Endodermal cell (in vitro differentiated cells): ENCODE measurements around the gene MATR3. TPM values are rescaled to one million over a fixed set of nuclear protein-coding genes. Genes with fewer than 3 reads are reported as not detected.

Source experiments
- DNase-seq: peaks from one replicate; pipeline ENCODE4 v3.0.0-alpha.2; 2017
- H3K27ac ChIP-seq: 2 replicates; pipeline ENCODE4 v1.5.1; 2013; ENCODE audit warnings: mild to moderate bottlenecking, low read depth, low read length, moderate library complexity
- H3K27me3 ChIP-seq: 2 replicates; pipeline ENCODE4 v1.6.1; 2013; ENCODE audit warnings: mild to moderate bottlenecking, low read length, moderate library complexity; ENCODE audit not compliant: insufficient read depth, control insufficient read depth, poor library complexity, severe bottlenecking
- H3K36me3 ChIP-seq: 2 replicates; pipeline ENCODE4 v1.7.0; 2013; ENCODE audit warnings: mild to moderate bottlenecking, low read length, moderate library complexity; ENCODE audit not compliant: control insufficient read depth, insufficient read depth
- H3K4me1 ChIP-seq: one replicate; pipeline ENCODE4 v1.7.0; 2013; ENCODE audit warnings: low read length; ENCODE audit not compliant: control insufficient read depth, insufficient read depth
- H3K4me3 ChIP-seq: 2 replicates; pipeline ENCODE4 v1.5.1; 2013; ENCODE audit warnings: mild to moderate bottlenecking, low read length, moderate library complexity
- H3K9ac ChIP-seq: 2 replicates; pipeline ENCODE4 v1.6.1; 2013; ENCODE audit warnings: mild to moderate bottlenecking, low read length, moderate library complexity; ENCODE audit not compliant: poor library complexity, severe bottlenecking; ENCODE audit errors: extremely low read depth
- H3K9me3 ChIP-seq: 2 replicates; pipeline ENCODE4 v1.6.1; 2013; ENCODE audit warnings: mild to moderate bottlenecking, low read length, moderate library complexity; ENCODE audit not compliant: control insufficient read depth
- H3K27ac Mint-ChIP-seq: 2 replicates; pipeline ENCODE4 v1.8.0; 2020; ENCODE audit warnings: mixed read lengths
- H3K27me3 Mint-ChIP-seq: 2 replicates; pipeline ENCODE4 v1.8.0; 2021; ENCODE audit warnings: mild to moderate bottlenecking, mixed read lengths; ENCODE audit not compliant: insufficient read depth
- H3K36me3 Mint-ChIP-seq: 2 replicates; pipeline ENCODE4 v1.8.0; 2020; ENCODE audit warnings: low read depth, mixed read lengths
- H3K4me1 Mint-ChIP-seq: 2 replicates; pipeline ENCODE4 v1.8.0; 2020; ENCODE audit warnings: mixed read lengths
- H3K4me3 Mint-ChIP-seq: 2 replicates; pipeline ENCODE4 v1.8.0; 2020; ENCODE audit warnings: mild to moderate bottlenecking, moderate library complexity, mixed read lengths
- H3K9me3 Mint-ChIP-seq: 2 replicates; pipeline ENCODE4 v1.8.0; 2020; ENCODE audit warnings: mild to moderate bottlenecking, mixed read lengths
- CTCF ChIP-seq: fragments of 200-600 bp; sonication (generic); conservative IDR thresholded peaks from 2 replicates; pipeline ENCODE4 v1.5.0; 2021; ENCODE audit warnings: antibody characterized with exemption, mild to moderate bottlenecking
- WGBS, 2 experiments: methylation state at CpG; one replicate each; pipeline versions ENCODE4 v1.1.5 to v1.1.7; 2013; ENCODE audit warnings: missing lambda C conversion rate in 2 of 2, mixed read lengths in 1 of 2; ENCODE audit not compliant: insufficient coverage in 1 of 2, insufficient read length in 1 of 2; 5-methylcytosine and 5-hydroxymethylcytosine counted together
- total RNA-seq, 2 donors: library from RNA; stranded (reverse); fragmentation: NEBNext Ultra II Directional in 1 of 2; extraction: Animal tissue kit (Norgen Biotek cat#: 25700) in 1 of 2; gene quantifications; 2 replicates in 1 of 2; 3 replicates in 1 of 2; pipeline ENCODE4 v1.2.1, GENCODE V29; 2021

MATR3 gene
- total RNA-seq, 2 donors from 2014 or later = 250 to 279 TPM

- peak overlapping the region; percentile 99 for H3K4me3 ChIP-seq
- no peaks in the 10 kb centered on the region for H3K27me3 ChIP-seq
- Mint-ChIP-seq H3K4me1 (peaks cover 46% of the 10 kb centered on the region), H3K27me3 (no peaks in the 10 kb centered on the region), H3K36me3 (peaks cover 27% of the 10 kb centered on the region), H3K4me3 (no peak overlapping the region), H3K27ac (peak overlapping the region; percentile 44), H3K9me3 (no peaks in the 10 kb centered on the region)
- H3K27ac ChIP-seq = no peak overlapping the region
- no peaks in the 10 kb centered on the region for H3K4me1 ChIP-seq
- peak; percentile 42 for DNase-seq
- 89 to 92% methylated on average over 11 of the region's 11 CpGs for WGBS, 2 experiments
- H3K36me3 ChIP-seq = peaks cover 24% of the 10 kb centered on the region
- no peaks in the 10 kb centered on the region for H3K9me3 ChIP-seq
- peak overlapping the region; percentile 5 for H3K9ac ChIP-seq
- no peak for TF ChIP-seq CTCF
Measured at GRCh38 chr5:139298242-139298641, 4.7 kb downstream of the MATR3 start.

- H3K27me3 ChIP-seq = no peaks in the 10 kb centered on the region
- no peak for TF ChIP-seq CTCF
- no peak overlapping the region for H3K4me3 ChIP-seq
- Mint-ChIP-seq H3K36me3 (peaks cover 23% of the 10 kb centered on the region), H3K27ac (peak overlapping the region; percentile 31), H3K9me3 (no peaks in the 10 kb centered on the region), H3K4me1 (peaks cover 49% of the 10 kb centered on the region), H3K27me3 (no peaks in the 10 kb centered on the region), H3K4me3 (no peak overlapping the region)
- DNase-seq = peak; percentile 38
- no peaks in the 10 kb centered on the region for H3K4me1 ChIP-seq
- H3K27ac ChIP-seq = no peak overlapping the region
- no peaks in the 10 kb centered on the region for H3K9me3 ChIP-seq
- H3K9ac ChIP-seq = no peak overlapping the region
- WGBS, 2 experiments = 89 to 92% methylated on average over 4 of the region's 4 CpGs
- H3K36me3 ChIP-seq = peaks cover 24% of the 10 kb centered on the region
Measured at GRCh38 chr5:139299486-139299885, 5.9 kb downstream of the MATR3 start.

- peaks cover 52% of the 10 kb centered on the region for H3K4me1 Mint-ChIP-seq
- H3K36me3 Mint-ChIP-seq = peaks cover 11% of the 10 kb centered on the region
- H3K9me3 ChIP-seq = no peaks in the 10 kb centered on the region
- H3K4me3 Mint-ChIP-seq = no peak overlapping the region
- no peaks in the 10 kb centered on the region for H3K9me3 Mint-ChIP-seq
- peak; percentile 11 for DNase-seq
- WGBS, 2 experiments = 91 to 92% methylated on average over 7 of the region's 7 CpGs
- peak overlapping the region; percentile 18 for H3K27ac Mint-ChIP-seq
- no peak overlapping the region for H3K4me3 ChIP-seq
- no peak overlapping the region for H3K27ac ChIP-seq
- H3K4me1 ChIP-seq = peaks cover 3% of the 10 kb centered on the region
- no peak overlapping the region for H3K9ac ChIP-seq
- no peaks in the 10 kb centered on the region for H3K27me3 Mint-ChIP-seq
- TF ChIP-seq CTCF = no peak
- H3K36me3 ChIP-seq = peaks cover 20% of the 10 kb centered on the region
- no peaks in the 10 kb centered on the region for H3K27me3 ChIP-seq
Measured at GRCh38 chr5:139301808-139302499, 8.4 kb downstream of the MATR3 start.
